Measurements from ENCODE around the gene LRRC38.
"Not testable (repeated sequence)": the region's sequence is repeated elsewhere in the genome, so short reads cannot be mapped to it uniquely, and the experiment has no call there.

LRRC38 gene

DNA sequence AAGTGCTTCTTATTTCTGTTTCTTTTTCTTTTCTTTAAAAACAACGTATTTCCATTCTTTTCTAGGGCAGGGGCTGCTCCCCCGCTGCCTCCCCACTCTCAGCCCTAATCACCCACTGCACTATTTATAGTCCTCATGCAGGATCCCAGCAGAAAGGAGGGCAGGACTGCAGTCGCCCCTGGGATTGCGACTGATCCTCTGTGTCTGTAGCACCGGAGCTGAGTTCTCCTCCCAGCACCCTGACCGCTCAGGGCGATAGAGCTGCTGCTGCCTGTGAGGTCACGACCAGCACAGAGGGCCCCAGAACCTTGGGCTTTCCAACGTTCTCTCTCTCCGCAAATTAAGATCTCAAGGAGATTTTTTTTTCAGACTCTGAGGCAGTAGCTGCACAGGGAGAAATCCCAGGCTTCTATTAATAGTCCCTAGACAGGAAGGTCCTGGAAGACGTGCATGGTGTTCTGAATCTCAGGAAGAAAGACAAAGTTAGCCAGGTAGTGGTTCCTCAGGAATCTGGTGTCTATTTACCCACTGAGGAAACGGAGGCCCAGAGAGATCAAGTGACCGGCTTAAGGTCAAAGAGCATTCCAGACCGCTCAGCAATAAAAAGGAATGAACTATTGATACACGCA lies 56.8 kb downstream of the LRRC38 start:
- no peak for DNase-seq

DNA sequence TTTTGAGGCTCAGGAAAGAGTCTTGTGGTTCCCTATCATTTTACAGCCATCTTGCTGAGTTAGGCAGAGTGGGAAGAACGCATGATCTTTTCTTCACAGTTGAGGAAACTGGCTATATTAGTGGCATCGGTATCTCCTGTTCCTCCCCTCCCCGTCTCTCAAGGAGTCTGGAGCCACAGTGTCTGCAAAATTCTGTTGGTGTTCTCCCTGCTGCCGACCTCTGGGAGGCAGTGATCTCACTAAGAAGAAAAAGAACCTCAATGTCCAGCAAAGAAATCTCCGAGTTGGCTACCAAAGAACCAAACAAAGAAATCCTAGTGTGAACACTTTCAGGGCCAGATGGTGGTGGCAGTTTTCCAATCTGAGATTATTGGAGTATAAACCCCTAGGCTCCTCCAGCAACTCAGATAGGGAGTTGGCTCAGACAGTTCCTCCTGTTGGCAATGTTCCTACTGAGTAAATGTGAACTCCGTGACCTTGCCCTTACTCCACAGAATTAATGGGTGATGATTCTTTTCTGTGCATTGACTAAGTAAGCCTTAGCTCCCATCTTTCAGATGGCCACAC lies 62.3 kb downstream of the LRRC38 start:
- no peak for DNase-seq

DNA sequence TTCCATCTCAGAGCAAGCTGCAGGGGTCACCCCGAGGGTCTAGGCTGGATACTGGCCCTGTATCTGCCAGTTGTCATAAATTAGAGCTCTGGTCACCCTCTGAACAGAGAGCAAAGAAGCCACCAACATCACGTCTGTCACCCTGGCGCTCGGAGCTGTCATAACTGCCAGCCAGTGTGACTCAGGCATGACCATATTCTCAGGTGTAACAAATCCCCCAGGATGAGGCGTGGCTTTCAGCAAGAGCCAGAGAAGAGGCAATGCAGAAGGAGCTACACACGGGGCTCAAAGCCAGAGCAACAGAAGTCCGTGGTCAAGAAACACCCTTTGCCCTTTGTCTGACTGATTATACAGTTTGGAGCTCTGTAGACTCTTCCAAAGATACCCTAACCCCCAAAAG lies 63.6 kb downstream of the LRRC38 start:
- no peak for DNase-seq

DNA sequence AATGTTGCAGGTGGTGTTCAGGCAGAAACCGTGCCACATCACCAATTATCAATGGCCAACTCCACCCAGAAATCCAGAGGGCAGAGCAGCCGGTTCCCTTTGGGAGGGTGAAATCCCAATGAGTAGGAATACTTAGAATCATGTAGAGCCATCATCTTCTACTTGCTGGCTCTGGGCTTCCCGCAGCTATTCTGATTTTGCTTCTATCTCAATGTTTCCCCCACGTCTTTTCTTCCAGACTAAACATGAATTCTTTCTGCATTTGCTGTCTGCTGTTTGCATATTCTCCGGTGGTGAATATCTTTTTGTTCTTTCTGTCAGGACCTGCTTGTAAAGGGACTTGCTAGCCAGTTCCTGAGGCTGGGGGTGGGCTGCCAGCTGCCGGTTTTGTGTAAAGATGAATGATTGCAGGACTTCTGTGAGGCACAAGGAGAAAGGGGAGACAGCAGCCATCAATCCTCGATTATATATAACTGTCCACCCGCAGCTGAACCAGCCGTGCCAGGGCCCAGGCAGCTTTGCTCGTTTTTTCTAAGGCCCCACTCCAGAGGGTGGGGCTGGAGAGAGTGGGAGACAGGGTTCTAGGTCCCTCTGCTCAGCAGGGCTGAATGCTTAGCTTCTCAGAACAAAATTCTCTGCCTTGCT lies 70.3 kb downstream of the LRRC38 start:
- DNase-seq: no peak

DNA sequence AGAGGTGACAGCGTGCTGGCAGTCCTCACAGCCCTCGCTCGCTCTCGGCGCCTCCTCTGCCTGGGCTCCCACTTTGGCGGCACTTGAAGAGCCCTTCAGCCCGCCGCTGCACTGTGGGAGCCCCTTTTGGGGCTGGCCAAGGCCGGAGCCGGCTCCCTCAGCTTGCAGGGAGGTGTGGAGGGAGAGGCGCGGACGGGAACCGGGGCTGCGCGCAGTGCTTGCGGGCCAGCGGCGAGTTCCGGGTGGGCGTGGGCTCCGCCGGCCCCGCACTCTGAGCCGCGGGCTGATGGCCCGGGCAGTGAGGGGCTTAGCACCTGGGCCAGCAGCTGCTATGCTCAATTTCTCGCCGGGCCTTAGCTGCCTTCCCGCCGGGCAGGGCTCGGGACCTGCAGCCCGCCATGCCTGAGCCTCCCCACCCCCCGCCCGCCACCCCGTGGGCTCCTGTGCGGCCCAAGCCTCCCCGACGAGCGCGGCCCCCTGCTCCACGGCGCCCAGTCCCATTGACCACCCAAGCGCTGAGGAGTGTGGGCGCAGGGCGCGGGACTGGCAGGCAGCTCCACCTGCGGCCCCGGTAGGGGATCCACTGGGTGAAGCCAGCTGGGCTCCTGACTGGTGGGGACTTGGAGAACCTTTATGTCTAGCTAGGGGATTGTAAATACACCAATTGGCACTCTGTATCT lies 74.6 kb downstream of the LRRC38 start:
- DNase-seq: not testable (repeated sequence)

DNA sequence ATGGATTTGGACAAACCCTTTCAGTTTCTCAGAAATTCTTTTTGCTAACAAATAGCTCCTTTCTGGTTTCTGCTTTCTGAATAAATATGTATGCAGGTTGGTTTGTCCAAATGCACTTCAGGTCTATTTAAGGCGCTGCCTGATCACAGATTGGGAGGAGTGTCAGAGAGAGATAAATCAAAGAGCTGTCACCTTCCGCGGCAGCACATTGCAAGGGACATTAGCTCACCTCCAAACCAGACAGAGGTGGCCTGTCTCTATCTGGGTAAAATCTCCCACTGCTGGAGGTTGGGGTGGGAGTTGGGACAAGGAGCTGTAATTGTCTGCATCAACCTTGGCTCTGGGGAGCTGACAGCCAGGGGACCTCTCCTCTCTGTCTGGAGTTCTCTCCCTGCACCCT lies 78.3 kb downstream of the LRRC38 start:
- DNase-seq: no peak

DNA sequence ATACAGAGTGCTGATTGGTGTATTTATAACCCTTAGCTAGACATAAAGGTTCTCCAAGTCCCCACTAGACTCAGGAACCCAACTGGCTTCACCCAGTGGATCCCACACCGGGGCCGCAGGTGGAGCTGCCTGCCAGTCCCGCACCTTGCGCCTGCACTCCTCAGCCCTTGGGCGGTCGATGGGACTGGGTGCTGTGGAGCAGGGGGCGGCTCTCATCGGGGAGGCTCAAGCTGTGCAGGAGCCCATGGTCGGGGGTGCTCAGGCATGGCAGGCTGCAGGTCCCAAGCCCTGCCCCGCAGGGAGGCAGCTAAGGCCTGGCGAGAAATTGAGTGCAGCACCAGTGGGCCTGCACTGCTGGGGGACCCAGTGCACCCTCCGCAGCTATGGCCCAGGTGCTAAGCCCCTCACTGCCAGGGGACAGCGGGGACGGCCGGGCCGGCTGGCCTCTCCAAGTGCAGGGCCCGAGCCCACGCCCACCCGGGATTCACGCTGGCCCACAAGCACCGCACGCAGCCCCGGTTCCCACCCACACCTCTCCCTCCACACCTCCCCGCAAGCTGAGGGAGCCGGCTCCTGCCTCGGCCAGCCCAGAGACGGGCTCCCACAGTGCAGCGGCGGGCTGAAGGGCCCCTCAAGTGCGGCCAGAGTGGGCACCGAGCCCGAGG lies 80.0 kb downstream of the LRRC38 start:
- DNase-seq: not testable (repeated sequence)

DNA sequence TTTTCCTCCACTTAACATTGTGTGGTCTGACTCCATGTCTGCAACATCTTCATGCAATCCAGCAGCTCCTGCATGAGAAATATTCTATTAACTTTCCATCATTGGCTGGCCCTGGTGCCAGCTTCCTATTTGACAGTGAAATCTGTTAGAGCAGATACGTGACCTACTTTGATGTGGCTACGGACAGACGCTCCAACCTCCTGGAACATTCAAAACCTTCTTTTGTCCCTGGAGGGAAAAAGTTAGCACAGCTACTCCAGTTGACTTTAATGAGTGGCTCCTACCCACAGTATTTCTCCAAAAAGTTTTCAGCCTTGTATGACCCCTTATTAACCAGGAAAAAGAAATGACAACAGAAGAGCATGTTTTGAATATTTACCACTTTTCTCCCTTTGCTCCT lies 81.6 kb downstream of the LRRC38 start:
- DNase-seq: no peak

DNA sequence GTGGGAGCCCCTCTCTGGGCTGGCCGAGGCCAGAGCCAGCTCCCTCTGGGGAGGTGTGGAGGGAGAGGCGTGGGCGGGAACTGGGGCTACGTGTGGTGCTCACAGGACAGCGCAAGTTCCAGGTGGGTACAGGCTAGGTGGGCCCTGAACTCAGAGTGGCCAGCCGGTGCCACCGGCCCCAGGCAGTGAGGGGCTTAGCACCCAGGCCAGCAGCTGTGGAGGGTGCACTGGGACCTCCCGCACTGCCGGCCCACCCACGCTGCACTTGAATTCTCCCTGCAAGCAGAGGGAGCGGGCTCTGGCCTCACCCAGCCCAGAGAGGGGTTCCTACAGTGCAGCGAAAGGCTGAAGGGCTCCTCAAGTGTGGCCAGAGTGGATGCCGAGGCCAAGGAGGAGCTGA lies 83.3 kb downstream of the LRRC38 start:
- no peak for DNase-seq

All from effector CD4-positive, alpha-beta T cell (primary cell).